Keratinocyte (primary cell): ENCODE results near the gene GANAB. TPM values are rescaled to one million over a fixed set of nuclear protein-coding genes. Genes with fewer than 3 reads are reported as not detected.

Experiments used
- DNase-seq: peaks from one replicate; pipeline ENCODE4 v3.0.0-alpha.2; 2011; ENCODE audit warnings: low read depth, missing footprints, low spot score
- FAIRE-seq: peaks from 2 replicates; lab custom pipeline; 2011; peaks lifted over from hg19 to GRCh38; lab: Jason Lieb, UNC
- H2AFZ ChIP-seq: 2 replicates; pipeline ENCODE4 v1.6.0; 2012; ENCODE audit warnings: low read length, control low read depth, inconsistent platforms; ENCODE audit not compliant: control insufficient read depth
- H3K27ac ChIP-seq: 2 replicates; pipeline ENCODE4 v1.5.1; 2011; ENCODE audit warnings: low read length; ENCODE audit not compliant: control insufficient read depth, insufficient read depth
- H3K27me3 ChIP-seq: 3 replicates; pipeline ENCODE4 v1.6.0; 2011; ENCODE audit warnings: low read length; ENCODE audit not compliant: control insufficient read depth, insufficient read depth; ENCODE audit errors: extremely low read depth
- H3K36me3 ChIP-seq, 2 experiments: 2 replicates in 1 of 2; 3 replicates in 1 of 2; pipeline ENCODE4 v1.5.1; 2011; ENCODE audit warnings: low read length in 2 of 2, mild to moderate bottlenecking in 1 of 2; ENCODE audit not compliant: control insufficient read depth in 2 of 2, insufficient read depth in 2 of 2; ENCODE audit errors: extremely low read depth in 1 of 2
- H3K4me1 ChIP-seq: 3 replicates; pipeline ENCODE4 v1.5.1; 2011; ENCODE audit warnings: low read length; ENCODE audit not compliant: control insufficient read depth, insufficient read depth; ENCODE audit errors: extremely low read depth
- H3K4me2 ChIP-seq: 3 replicates; pipeline ENCODE4 v1.6.0; 2011; ENCODE audit warnings: low read depth, low read length; ENCODE audit not compliant: control insufficient read depth, insufficient read depth; ENCODE audit errors: extremely low read depth
- H3K4me3 ChIP-seq, 3 experiments: fragments of 200-600 bp in 1 of 3; sonication (generic) in 1 of 3; 2 replicates in 2 of 3; 3 replicates in 1 of 3; pipeline ENCODE4 v1.5.1; 2011 to 2016; ENCODE audit warnings: low read length in 3 of 3, mild to moderate bottlenecking in 3 of 3, control low read depth in 2 of 3, inconsistent platforms in 1 of 3, low read depth in 1 of 3, mixed read lengths in 1 of 3, mixed run types in 1 of 3, moderate library complexity in 1 of 3; ENCODE audit not compliant: control insufficient read depth in 2 of 3, insufficient read depth in 2 of 3; ENCODE audit errors: extremely low read depth in 1 of 3
- H3K79me2 ChIP-seq: 2 replicates; pipeline ENCODE4 v1.6.0; 2012; ENCODE audit warnings: low read length; ENCODE audit not compliant: control insufficient read depth, insufficient read depth
- H3K9ac ChIP-seq: 3 replicates; pipeline ENCODE4 v1.6.0; 2011; ENCODE audit warnings: low read length; ENCODE audit not compliant: control insufficient read depth, insufficient read depth; ENCODE audit errors: extremely low read depth
- H3K9me1 ChIP-seq: 3 replicates; pipeline ENCODE4 v1.6.0; 2011; ENCODE audit warnings: low read length; ENCODE audit not compliant: control insufficient read depth, insufficient read depth; ENCODE audit errors: extremely low read depth
- H3K9me3 ChIP-seq: 2 replicates; pipeline ENCODE4 v1.5.1; 2012; ENCODE audit warnings: low read depth, low read length; ENCODE audit not compliant: control insufficient read depth
- H4K20me1 ChIP-seq: 3 replicates; pipeline ENCODE4 v1.6.0; 2011; ENCODE audit warnings: low read length; ENCODE audit not compliant: control insufficient read depth, insufficient read depth; ENCODE audit errors: extremely low read depth
- CTCF ChIP-seq, 3 experiments: IDR thresholded peaks in 1 of 3; conservative IDR thresholded peaks in 1 of 3; optimal IDR thresholded peaks in 1 of 3; 2 replicates in 2 of 3; 3 replicates in 1 of 3; pipeline versions ENCODE3 to v1.5.1; 2011; ENCODE audit warnings: low read length in 3 of 3, mild to moderate bottlenecking in 3 of 3, moderate library complexity in 2 of 3, control low read depth in 1 of 3, inconsistent platforms in 1 of 3; ENCODE audit not compliant: insufficient read depth in 2 of 3; ENCODE audit errors: extremely low read depth in 1 of 3
- EZH2 ChIP-seq: IDR thresholded peaks from one replicate; pipeline ENCODE4 v1.6.1; 2012; ENCODE audit warnings: inconsistent platforms, mild to moderate bottlenecking, low read length, moderate library complexity
- dilution Hi-C: fragments of 300-500 bp; cut with MboI; formaldehyde crosslinking; loops from one replicate; pipeline ENCODE4 v1.7.0; 2020; ENCODE audit warnings: low sequenced_read_pairs; ENCODE audit not compliant: extremely low pct_ligation_motif_present
- polyA plus RNA-seq, 5 experiments: library from polyadenylated mRNA; depleted of rRNA in 3 of 5; stranded (reverse) in 3 of 5; stranded (forward) in 1 of 5; unstranded in 1 of 5; fragments of >200 nt; gene quantifications; 1 replicate in 1 of 5; 2 replicates in 3 of 5; 3 replicates in 1 of 5; pipeline versions ENCODE4 v1.2.1 to v1.2.3, GENCODE V29; 2011 to 2012; ENCODE audit warnings: missing spikeins in 2 of 5, low read depth in 1 of 5, low replicate concordance in 1 of 5

Gene GANAB
- polyA plus RNA-seq, 1 donor (not counting 4 experiments of a cell fraction or from before 2014, with no cell fraction given), result 153 TPM

- Histone ChIP-seq H2AFZ (no peak overlapping the region), H3K27ac (no peak overlapping the region), H3K4me3 (no peak overlapping the region), H3K4me2 (no peak overlapping the region), H3K9ac (no peak overlapping the region), H3K79me2 (no peaks in the 10 kb centered on the region), H4K20me1 (no peaks in the 10 kb centered on the region), H3K9me3 (no peaks in the 10 kb centered on the region), H3K9me1 (no peaks in the 10 kb centered on the region), H3K27me3 (no peaks in the 10 kb centered on the region), H3K36me3 (peaks cover 4 to 15% of the 10 kb centered on the region in 2 experiments), H3K4me1 (peaks cover 12% of the 10 kb centered on the region)
- no peak for TF ChIP-seq CTCF (optimal IDR thresholded peaks at IDR 0.05 in 1 of 3, IDR thresholded peaks at IDR 0.05 in 1 of 3, conservative IDR thresholded peaks at IDR 0.05 in 1 of 3; ENCODE audit: extremely low read depth in 1 of 3, insufficient read depth in 2 of 3, low read length in 3 of 3)
- no peak for TF ChIP-seq EZH2
- dilution Hi-C loops, result no loop called here
- DNase-seq (no peak), FAIRE-seq (no peak)
These were observed 41.3 kb upstream of the GANAB start for GRCh38 chr11:62687508-62688396.

- FAIRE-seq (no peak), DNase-seq (no peak)
- no peak overlapping the region for H3K9ac ChIP-seq
- dilution Hi-C loops, result no loop called here
- peaks cover under 1 to 7% of the 10 kb centered on the region in 2 experiments for H3K36me3 ChIP-seq
- no peak overlapping the region for H3K4me3 ChIP-seq
- no peak overlapping the region for H3K27ac ChIP-seq
- H3K79me2 ChIP-seq, result peaks cover 14% of the 10 kb centered on the region
- no peaks in the 10 kb centered on the region for H3K9me1 ChIP-seq
- no peak overlapping the region for H3K4me2 ChIP-seq
- no peaks in the 10 kb centered on the region for H4K20me1 ChIP-seq
- H2AFZ ChIP-seq, result no peak overlapping the region
- no peaks in the 10 kb centered on the region for H3K9me3 ChIP-seq
- TF ChIP-seq EZH2, result no peak
- TF ChIP-seq CTCF (optimal IDR thresholded peaks at IDR 0.05 in 1 of 3, IDR thresholded peaks at IDR 0.05 in 1 of 3, conservative IDR thresholded peaks at IDR 0.05 in 1 of 3; ENCODE audit: extremely low read depth in 1 of 3, insufficient read depth in 2 of 3, low read length in 3 of 3), result no peak
- peaks cover 12% of the 10 kb centered on the region for H3K4me1 ChIP-seq
- no peaks in the 10 kb centered on the region for H3K27me3 ChIP-seq
These were observed 36.1 kb upstream of the GANAB start for GRCh38 chr11:62682518-62682917.
